Placental epithelial cell (primary cell): Measurements from ENCODE around the gene CHI3L2. TPM values are rescaled to one million over a fixed set of nuclear protein-coding genes. Genes with fewer than 3 reads are reported as not detected.

ENCODE experiments used
- small RNA-seq: library from RNA; depleted of rRNA; stranded (forward); fragments of <200 nt; gene quantifications from one replicate; pipeline ENCODE3, GENCODE V24; 2012
- total RNA-seq: library from RNA; depleted of rRNA; stranded (reverse); fragments of >200 nt; gene quantifications from 2 replicates; pipeline ENCODE4 v1.2.3, GENCODE V29; 2012

CHI3L2 gene, protein sequence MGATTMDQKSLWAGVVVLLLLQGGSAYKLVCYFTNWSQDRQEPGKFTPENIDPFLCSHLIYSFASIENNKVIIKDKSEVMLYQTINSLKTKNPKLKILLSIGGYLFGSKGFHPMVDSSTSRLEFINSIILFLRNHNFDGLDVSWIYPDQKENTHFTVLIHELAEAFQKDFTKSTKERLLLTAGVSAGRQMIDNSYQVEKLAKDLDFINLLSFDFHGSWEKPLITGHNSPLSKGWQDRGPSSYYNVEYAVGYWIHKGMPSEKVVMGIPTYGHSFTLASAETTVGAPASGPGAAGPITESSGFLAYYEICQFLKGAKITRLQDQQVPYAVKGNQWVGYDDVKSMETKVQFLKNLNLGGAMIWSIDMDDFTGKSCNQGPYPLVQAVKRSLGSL
- total RNA-seq = 3.5 and 4.9 TPM in 2 replicates

DNA sequence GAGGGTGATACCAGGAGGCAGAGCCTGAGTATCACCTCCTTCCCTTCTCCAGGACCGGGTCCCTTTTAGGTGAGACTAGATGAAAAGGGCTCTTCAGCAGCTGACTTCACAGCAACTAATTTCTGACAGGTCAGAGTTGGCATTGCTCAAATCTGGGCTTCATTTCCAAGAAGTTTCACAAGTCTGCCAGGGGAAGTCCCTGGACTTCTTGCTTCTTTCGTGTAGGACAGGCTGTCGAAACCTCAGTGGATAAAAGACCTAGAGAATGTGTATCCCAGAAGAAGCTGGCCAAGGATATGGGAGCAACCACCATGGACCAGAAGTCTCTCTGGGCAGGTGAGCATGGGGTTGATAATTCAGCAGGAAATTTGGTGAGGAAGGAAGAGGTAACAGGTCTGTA, at the start of gene CHI3L2:
Gene CHI3L2, plus strand, starts transcription at position 280 of the 400 bp plus-strand sequence. Its CDS starts 17 bp downstream, at position 297.

DNA sequence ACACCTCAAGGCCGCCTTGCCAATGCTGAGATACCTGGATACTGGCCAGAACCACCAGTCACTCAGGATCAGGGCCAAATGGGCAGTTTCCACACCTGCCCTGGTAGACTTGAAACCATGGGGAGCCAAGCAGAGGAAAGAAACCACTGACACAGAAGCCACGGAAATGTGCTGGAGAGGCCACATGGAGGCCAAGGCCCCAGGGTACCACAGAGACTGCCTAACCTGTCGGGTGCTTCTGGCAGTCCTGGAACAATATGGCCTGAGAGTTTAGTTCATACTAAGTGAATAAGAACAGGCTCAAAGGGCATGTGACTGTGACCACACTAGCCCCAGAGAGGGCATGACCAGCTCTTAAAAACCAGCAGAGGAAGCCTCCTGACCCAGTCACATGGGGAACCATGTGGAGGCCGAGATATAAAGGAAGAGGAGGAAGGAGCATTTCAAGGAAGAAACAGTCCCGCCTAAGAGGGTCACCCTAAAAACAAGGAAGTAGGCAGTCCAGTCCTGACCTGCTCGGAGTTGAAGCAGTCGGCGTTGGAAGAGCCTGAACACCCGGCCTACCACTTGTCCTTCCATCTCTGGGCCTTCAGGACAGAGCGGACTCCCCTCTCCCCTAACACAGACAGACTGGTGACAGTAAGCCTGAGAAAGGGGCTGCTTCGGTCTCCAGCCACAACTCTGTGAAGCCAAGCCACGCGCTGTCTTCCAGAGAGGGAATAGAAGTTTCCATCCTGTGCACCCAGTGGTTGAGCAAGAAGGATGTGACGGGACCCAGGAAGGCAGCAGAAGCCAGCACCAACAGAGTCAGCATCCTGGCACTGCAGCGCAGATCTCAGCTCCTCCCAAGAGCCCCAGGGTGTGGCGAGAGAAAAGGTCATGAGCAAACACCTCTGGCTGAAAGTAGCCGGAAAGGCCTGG, 27.4 kb upstream of the CHI3L2 start, which contains the start of gene DENND2D:
Gene DENND2D, minus strand, starts transcription at position 766 of the 921 bp plus-strand sequence. Its CDS starts 187 bp downstream, at position 579.

DNA sequence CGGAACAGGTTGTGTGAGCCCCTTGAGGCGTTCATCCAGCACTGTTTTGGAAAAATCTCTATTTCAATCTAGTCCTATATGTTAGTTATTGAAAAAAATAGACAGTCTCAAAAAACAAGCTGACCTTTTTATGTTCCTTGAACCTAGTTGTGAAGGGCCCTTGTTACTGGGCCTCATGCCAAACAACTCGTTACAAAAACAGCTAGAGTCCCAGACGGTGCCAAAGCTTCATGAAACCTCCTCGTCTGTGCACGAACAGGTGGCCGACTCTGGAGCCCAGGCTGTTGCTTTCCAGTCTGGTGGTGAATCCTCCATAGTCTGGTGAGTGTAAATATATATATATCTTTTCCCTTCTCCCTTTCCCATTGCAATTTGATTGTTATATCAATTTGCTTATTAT, 63.1 kb downstream of the CHI3L2 start, which contains the start of gene CHIA:
Gene CHIA, plus strand, starts transcription at position 222 of the 400 bp plus-strand sequence. CDS start 19,617 bp downstream, outside the sequence.

Small RNAs within 50 kb of the gene (small RNA-seq; reads per million reads assigned to genes)
- not detected for gene AL355816.1

Other genes with a start within 250 kb of the CHI3L2 start
- 73.0 and 107 TPM in 2 replicates for gene DRAM2, start 87.6 kb upstream of the CHI3L2 start, total RNA-seq
- gene CEPT1, start 87.5 kb upstream of the CHI3L2 start, total RNA-seq = 34.9 and 51.8 TPM in 2 replicates
- 75.4 and 93.4 TPM in 2 replicates for gene DENND2D, start 27.1 kb upstream of the CHI3L2 start, total RNA-seq
- gene CHIA, start 63.1 kb downstream of the CHI3L2 start, total RNA-seq = under 0.01 and 0.11 TPM in 2 replicates
- 0.76 and 1.2 TPM in 2 replicates for gene OVGP1, start 200.0 kb downstream of the CHI3L2 start, total RNA-seq
- 26.7 and 51.6 TPM in 2 replicates for gene WDR77, start 221.5 kb downstream of the CHI3L2 start, total RNA-seq
- 203 and 218 TPM in 2 replicates for gene ATP5PB, start 221.8 kb downstream of the CHI3L2 start, total RNA-seq
- gene C1orf162, start 246.3 kb downstream of the CHI3L2 start, total RNA-seq = 0.11 and 0.39 TPM in 2 replicates